IPS-NIHi7 (cell line): Measurements from ENCODE around the gene PCDH9.

Source experiments
- DNase-seq: peaks from one replicate; pipeline ENCODE4 v3.0.0; 2012; ENCODE audit warnings: mixed read lengths; ENCODE audit errors: extremely low spot score

Gene PCDH9

DNA sequence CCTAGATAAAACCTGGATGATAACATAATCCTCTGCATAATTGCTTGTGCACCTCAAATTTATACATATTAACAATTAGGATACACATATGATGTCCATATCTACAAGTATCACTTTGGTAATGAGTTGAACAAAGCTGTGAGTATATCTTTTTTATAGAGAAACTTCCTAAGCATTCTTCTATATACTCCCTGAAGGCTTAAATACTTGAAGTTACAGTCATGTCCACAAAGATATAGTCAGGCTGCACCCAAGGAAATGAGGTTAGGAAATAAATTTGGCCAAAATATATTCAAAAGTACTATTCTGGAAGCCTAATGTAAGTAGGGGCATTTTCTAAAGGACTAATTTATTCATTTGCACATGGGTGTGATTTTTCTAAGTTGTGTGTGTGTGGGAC is 761.5 kb downstream of the PCDH9 start:
- no peak for DNase-seq

DNA sequence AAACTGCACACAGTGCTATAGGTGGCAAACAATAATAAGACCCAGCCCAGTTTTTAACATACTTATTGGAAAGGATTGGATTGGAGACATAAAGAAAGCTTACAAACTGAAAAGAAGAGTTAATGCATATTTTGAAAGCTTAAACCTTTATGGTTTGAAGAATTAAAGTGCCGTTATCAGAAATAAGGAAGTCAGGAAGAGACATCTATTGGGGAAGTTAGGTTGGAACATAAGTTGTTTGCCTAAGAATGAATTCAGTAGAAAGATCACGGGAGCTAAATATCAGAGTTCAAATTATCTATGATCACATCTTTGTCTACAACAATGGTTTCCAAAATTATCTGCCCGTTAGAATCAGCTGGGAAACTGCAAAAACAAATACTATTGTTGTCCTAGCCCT is 767.9 kb downstream of the PCDH9 start:
- DNase-seq = no peak

DNA sequence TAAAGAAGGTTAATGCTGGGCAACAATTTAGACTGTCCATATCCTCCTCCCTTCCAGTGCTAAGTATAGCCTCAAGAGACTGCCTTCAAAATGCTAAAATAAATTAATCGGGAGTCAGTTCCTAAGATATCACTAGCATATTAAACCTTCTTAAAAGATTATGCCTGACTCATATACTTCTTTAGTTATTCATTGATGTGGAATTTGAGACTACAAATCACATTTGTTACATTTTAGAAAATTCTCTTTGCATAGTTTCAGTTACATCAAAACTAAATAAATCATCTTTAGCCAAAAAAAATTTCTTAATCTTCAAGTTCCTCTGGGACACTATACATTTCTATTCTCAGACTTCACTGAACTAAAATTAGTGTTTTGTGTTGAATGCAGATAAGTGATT is 769.1 kb downstream of the PCDH9 start:
- DNase-seq = no peak

DNA sequence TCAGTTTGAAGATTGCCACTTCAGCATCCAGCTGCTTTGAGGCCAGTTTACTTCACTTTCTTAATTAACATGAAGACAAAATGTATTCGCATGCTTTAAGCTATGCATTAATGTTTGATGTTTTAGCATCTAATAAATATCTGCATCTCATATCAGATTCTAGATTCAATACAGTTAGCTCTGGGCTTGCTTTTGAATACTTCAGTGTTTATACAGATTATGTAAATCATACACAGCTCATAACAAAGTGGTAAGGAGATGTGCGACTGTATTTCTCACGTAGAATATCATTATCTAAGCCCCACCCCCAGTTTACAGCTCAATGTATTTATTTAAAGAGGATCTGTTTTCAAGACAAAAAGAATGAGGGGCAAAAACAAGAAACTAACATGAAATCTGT is 770.5 kb downstream of the PCDH9 start:
- DNase-seq = no peak

DNA sequence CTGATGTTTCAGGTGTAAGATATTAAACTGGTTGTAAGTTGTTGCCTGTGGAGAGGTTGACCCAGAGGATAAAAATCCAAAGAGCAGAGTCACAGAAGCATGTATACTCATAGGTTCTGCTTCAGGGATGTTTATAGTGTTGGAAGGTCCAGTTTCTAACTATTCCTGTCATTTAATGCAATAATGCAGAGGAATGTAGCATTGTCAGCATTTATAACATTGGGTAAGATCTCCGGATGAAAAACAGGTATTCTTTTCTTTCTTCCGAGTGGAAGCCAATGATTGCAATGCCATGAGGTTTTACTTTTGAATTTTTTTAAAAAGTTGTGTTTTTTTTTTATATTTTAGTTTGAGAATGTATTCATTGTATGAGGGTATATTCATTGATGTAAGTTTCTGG is 771.0 kb downstream of the PCDH9 start:
- DNase-seq = no peak

DNA sequence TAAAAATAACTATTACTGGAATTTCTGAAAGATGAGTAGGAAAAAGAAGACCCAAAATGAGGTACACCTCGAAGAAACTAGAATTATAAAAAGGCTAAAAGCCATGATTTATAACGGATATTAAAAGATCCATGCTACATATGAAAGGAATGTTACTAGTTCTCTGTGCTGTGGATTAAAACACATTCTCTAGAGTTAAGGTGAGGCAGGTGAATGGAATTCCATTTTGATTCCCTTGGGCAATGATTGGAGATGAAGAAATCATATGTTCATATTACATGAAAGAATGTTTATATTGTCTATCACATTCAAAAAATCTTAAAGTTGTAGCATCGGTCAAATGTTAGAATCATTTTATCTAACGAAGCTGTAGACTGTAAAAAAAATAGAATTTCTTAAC is 783.7 kb downstream of the PCDH9 start:
- no peak for DNase-seq

DNA sequence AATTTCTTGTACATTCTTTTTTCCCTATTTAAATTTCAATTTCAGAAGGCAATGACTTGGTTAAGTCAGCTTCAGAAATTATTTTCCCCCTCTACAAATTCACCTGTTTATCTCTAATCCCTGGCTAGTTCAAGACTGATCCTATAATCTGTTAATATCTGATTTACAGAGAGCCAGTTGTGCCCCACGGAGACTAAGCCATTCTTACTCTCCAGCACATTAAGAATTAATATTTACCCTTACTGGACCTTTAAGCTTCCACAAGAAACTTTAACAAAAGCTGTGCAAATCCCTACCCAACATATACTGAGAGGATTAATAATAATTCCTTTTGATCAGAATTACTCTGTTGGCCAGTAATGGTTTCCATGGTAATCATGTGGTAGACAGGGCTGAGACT is 786.2 kb downstream of the PCDH9 start:
- DNase-seq = no peak

GRCh38 chr13:66440938-66441337 is 789.2 kb downstream of the PCDH9 start:
- DNase-seq = no peak

GRCh38 chr13:66430728-66431127 is 799.4 kb downstream of the PCDH9 start:
- DNase-seq = no peak

- no peak for DNase-seq
Measured at GRCh38 chr13:66430269-66430668, 799.9 kb downstream of the PCDH9 start.

- DNase-seq = no peak
Measured at GRCh38 chr13:66429156-66429555, 801.0 kb downstream of the PCDH9 start.

DNA sequence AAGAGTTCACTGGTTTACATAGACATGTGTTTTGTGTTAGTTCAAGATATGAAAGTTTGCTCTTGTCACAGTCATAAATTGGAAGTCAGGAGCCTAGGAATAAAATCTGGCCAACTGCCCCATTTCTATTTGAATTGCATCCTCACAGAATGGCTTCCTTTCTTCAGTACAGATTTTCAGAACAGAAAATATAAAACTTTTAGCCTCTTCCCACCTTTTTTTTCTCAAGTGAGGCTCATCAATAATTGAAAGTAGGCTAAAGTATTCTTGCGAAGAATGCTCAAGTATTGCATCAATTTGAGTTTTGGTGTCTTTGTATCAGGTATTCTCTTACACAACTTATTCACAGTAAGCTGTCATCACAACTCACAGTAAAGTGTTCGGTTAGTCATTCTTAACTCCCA is 802.7 kb downstream of the PCDH9 start:
- no peak for DNase-seq

- no peak for DNase-seq
Measured at GRCh38 chr13:66425741-66426140, 804.4 kb downstream of the PCDH9 start.

GRCh38 chr13:66424422-66424821 is 805.7 kb downstream of the PCDH9 start:
- no peak for DNase-seq

DNA sequence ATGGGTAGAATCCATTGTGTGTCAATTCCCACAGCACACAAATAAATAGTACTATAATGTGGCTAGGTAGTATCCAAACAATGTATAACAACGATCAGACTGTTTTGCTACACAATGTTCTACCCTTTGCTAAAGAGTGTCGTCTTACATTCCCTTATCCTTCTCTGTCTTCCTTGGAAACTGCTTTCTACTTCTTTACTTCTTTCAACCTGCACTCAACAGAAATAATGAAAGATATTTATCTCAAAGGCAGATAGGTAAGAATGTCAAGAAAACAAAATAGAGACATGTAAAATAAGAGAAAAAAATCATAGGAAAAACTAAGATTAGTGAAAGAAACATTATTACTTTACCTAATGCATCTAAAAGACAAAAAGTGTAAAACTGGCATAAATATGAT is 814.7 kb downstream of the PCDH9 start:
- no peak for DNase-seq

GRCh38 chr13:66414066-66414800 is 815.9 kb downstream of the PCDH9 start:
- no peak for DNase-seq

DNA sequence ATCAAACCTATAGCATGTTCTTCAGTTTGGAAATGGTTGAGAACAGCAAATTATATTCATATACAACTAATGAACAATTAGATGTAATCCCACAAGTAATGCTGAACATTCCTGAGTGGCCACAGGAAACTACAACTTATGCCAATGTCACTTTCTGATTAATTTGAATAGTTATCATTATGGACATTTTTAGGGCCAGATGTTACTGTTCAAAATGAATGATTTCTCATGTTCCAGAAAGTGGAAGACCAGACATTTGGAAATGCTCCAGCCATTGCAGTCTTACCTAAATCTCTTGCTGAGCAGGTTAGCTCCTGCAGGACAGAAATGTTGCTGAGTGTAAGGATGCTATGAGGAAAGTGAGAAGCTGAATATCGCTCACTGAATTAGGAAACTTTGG is 819.8 kb downstream of the PCDH9 start:
- DNase-seq = no peak

- no peak for DNase-seq
Measured at GRCh38 chr13:66409542-66409941, 820.6 kb downstream of the PCDH9 start.

GRCh38 chr13:66407128-66407527 is 823.0 kb downstream of the PCDH9 start:
- DNase-seq = no peak

GRCh38 chr13:66405908-66406802 is 824.0 kb downstream of the PCDH9 start:
- no peak for DNase-seq

- DNase-seq = no peak
Measured at GRCh38 chr13:66402546-66402945, 827.6 kb downstream of the PCDH9 start.

DNA sequence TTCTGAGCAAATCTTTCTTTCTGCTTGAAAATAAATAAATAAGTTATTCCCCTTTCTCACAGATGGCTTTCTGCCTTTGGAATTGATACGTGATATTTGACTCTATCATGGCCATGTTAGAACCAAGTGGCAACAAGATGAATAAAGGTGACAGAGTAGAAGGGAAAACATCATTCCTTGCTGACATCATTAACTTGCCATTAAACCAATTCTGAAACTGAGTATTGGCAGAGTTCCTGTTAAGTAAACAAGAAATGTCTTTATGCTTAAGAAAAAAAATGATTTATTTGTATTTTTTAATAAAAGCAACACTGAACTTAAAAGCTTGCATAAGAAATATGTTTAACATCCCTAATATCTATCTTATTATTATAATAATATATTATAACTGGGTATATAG is 828.1 kb downstream of the PCDH9 start:
- no peak for DNase-seq

DNA sequence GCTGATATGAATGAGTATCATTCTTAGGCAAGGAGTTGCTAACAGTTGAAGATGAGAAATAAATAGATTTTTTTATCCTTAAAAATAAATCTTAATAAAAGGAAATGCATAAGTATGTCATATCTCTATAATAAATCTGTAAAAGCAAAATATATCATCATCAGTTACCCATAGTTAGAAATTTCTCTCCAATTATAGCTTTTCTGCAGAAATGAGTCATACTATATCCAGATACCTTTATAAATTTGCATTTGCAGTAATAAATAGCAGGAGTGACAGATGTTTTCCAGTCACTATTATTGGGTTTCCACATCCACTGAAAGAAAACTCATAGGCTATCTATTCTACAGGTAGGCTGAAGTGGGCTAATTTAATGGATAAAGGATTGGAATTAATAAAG is 829.8 kb downstream of the PCDH9 start:
- no peak for DNase-seq
